ENCODE results near the gene USP16.
"Not testable (repeated sequence)": the region's sequence is repeated elsewhere in the genome, so short reads cannot be mapped to it uniquely, and the experiment has no call there.

Gene USP16

GRCh38 chr21:29007135-29007534, 17.3 kb upstream of the USP16 start:
- ChIA-PET CTCF (no interaction called here), POLR2A (interaction anchor here (2.5 to 3.0 kb wide), 2 partner anchors 15 to 18 kb away, joined by 10 to 11 read pairs; partner anchors contain the start of genes LTN1 and USP16)
- no peak for DNase-seq (ENCODE audit: extremely low spot score)
- TF ChIP-seq ZNF384 (IDR thresholded peaks at IDR 0.05) (no peak), FOXK2 (IDR thresholded peaks at IDR 0.05) (no peak), TARDBP (IDR thresholded peaks at IDR 0.05) (no peak)

DNA sequence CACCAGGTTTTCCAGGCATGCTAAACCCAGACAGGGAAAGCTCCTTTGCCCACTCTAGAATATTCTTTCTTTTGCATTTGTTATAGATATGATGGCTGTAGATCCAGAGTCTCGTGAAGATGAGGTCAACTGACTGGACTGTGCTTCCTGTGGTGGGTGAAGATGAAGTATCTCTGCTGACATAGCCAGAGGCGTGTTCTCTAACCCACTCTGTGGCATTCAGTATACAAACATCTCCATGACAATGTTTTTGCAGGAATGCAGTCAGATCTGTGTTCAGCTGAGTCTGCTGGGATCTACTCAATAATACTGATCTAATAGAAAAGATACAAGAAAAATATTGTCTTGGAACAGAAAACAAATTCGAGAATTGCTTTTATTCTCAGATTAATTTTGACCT, 16.7 kb upstream of the USP16 start:
- CTCF ChIA-PET = no interaction called here
- no peak for TF ChIP-seq SP1 (IDR thresholded peaks at IDR 0.05)
- TF ChIP-seq HDGF (IDR thresholded peaks at IDR 0.05; ENCODE audit: borderline replicate concordance) = no peak
- no peak for TF ChIP-seq PKNOX1 (IDR thresholded peaks at IDR 0.05)
- no peak for TF ChIP-seq FOXA1 (IDR thresholded peaks at IDR 0.05)
- no peak for TF ChIP-seq SUZ12 (IDR thresholded peaks at IDR 0.05)
- no peak for TF ChIP-seq LEF1 (IDR thresholded peaks at IDR 0.05; ENCODE audit: borderline replicate concordance)
- no peak for TF ChIP-seq L3MBTL2 (conservative IDR thresholded peaks at IDR 0.05)
- no peak for TF ChIP-seq FOXM1 (IDR thresholded peaks at IDR 0.05; ENCODE audit: borderline replicate concordance)
- no peak for TF ChIP-seq ZNF384 (IDR thresholded peaks at IDR 0.05)
- no peak for TF ChIP-seq BHLHE40 (IDR thresholded peaks at IDR 0.05; ENCODE audit: borderline replicate concordance)
- TF ChIP-seq NFRKB (IDR thresholded peaks at IDR 0.05) = no peak
- no peak for TF ChIP-seq FOXK2 (IDR thresholded peaks at IDR 0.05)
- no peak for TF ChIP-seq ELF4 (IDR thresholded peaks at IDR 0.05)
- TF ChIP-seq TARDBP (IDR thresholded peaks at IDR 0.05) = no peak
- TF ChIP-seq CTBP1 (IDR thresholded peaks at IDR 0.05; ENCODE audit: borderline replicate concordance) = no peak
- DNase-seq (ENCODE audit: extremely low spot score) = no peak
- POLR2A ChIA-PET = interaction anchor here (3.0 kb wide), 1 partner anchor 17 kb away, joined by 10 read pairs; the partner anchor contains the start of gene USP16

- no peak for DNase-seq (ENCODE audit: extremely low spot score)
- TF ChIP-seq ZNF384 (IDR thresholded peaks at IDR 0.05) (no peak), NFRKB (IDR thresholded peaks at IDR 0.05) (no peak), LEF1 (IDR thresholded peaks at IDR 0.05; ENCODE audit: borderline replicate concordance) (no peak), FOXK2 (IDR thresholded peaks at IDR 0.05) (no peak), ARNT (IDR thresholded peaks at IDR 0.05) (no peak), CTBP1 (IDR thresholded peaks at IDR 0.05; ENCODE audit: borderline replicate concordance) (no peak), HDGF (IDR thresholded peaks at IDR 0.05; ENCODE audit: borderline replicate concordance) (no peak), ELF4 (IDR thresholded peaks at IDR 0.05) (no peak), SUZ12 (IDR thresholded peaks at IDR 0.05) (no peak), L3MBTL2 (conservative IDR thresholded peaks at IDR 0.05) (no peak), TARDBP (IDR thresholded peaks at IDR 0.05) (no peak), SP1 (IDR thresholded peaks at IDR 0.05) (no peak), FOXA1 (IDR thresholded peaks at IDR 0.05) (no peak)
- ChIA-PET CTCF (no interaction called here), POLR2A (interaction anchor here (1.3 kb wide), 1 partner anchor 16 kb away, joined by 4 read pairs; the partner anchor contains the start of gene LTN1)
Observed at GRCh38 chr21:29008367-29008766, 16.1 kb upstream of the USP16 start.

- CTCF ChIA-PET; DNase-seq (ENCODE audit: extremely low spot score); POLR2A ChIA-PET: not testable (repeated sequence)
Observed at GRCh38 chr21:29011236-29011635, 13.2 kb upstream of the USP16 start.

GRCh38 chr21:29017639-29018237, 6.7 kb upstream of the USP16 start:
- CTCF ChIA-PET = no interaction called here

GRCh38 chr21:29018540-29018939, 5.9 kb upstream of the USP16 start:
- ChIA-PET POLR2A (interaction anchor here (1.2 to 3.6 kb wide), 4 partner anchors 13 to 54 kb away, joined by 6 to 65 read pairs (median 13); partner anchors contain the start of gene LTN1), CTCF (no interaction called here)
- DNase-seq (ENCODE audit: extremely low spot score) = no peak
- TF ChIP-seq L3MBTL2 (conservative IDR thresholded peaks at IDR 0.05) = no peak
- no peak for TF ChIP-seq PKNOX1 (IDR thresholded peaks at IDR 0.05)
- TF ChIP-seq FOXM1 (IDR thresholded peaks at IDR 0.05; ENCODE audit: borderline replicate concordance) = no peak
- TF ChIP-seq CTBP1 (IDR thresholded peaks at IDR 0.05; ENCODE audit: borderline replicate concordance) = no peak
- TF ChIP-seq ELF4 (IDR thresholded peaks at IDR 0.05) = no peak
- TF ChIP-seq FOXA1 (IDR thresholded peaks at IDR 0.05) = no peak
- TF ChIP-seq TARDBP (IDR thresholded peaks at IDR 0.05) = no peak
- no peak for TF ChIP-seq SP1 (IDR thresholded peaks at IDR 0.05)
- TF ChIP-seq BHLHE40 (IDR thresholded peaks at IDR 0.05; ENCODE audit: borderline replicate concordance) = no peak

More at GRCh38 chr21:29017639-29018237, 6.7 kb upstream of the USP16 start:
- no peak for DNase-seq (ENCODE audit: extremely low spot score)
- no peak for TF ChIP-seq HDGF (IDR thresholded peaks at IDR 0.05; ENCODE audit: borderline replicate concordance)
- TF ChIP-seq TARDBP (IDR thresholded peaks at IDR 0.05) = no peak
- TF ChIP-seq ZNF384 (IDR thresholded peaks at IDR 0.05) = no peak
- no peak for TF ChIP-seq SUZ12 (IDR thresholded peaks at IDR 0.05)
- TF ChIP-seq FOXA1 (IDR thresholded peaks at IDR 0.05) = no peak
- TF ChIP-seq CTBP1 (IDR thresholded peaks at IDR 0.05; ENCODE audit: borderline replicate concordance) = no peak
- TF ChIP-seq ELF4 (IDR thresholded peaks at IDR 0.05) = no peak
- TF ChIP-seq ARNT (IDR thresholded peaks at IDR 0.05) = no peak
- TF ChIP-seq FOXK2 (IDR thresholded peaks at IDR 0.05) = no peak
- TF ChIP-seq PKNOX1 (IDR thresholded peaks at IDR 0.05) = no peak
- TF ChIP-seq FOXM1 (IDR thresholded peaks at IDR 0.05; ENCODE audit: borderline replicate concordance) = no peak
- no peak for TF ChIP-seq L3MBTL2 (conservative IDR thresholded peaks at IDR 0.05)
- no peak for TF ChIP-seq LEF1 (IDR thresholded peaks at IDR 0.05; ENCODE audit: borderline replicate concordance)
- TF ChIP-seq NFRKB (IDR thresholded peaks at IDR 0.05) = no peak
- no peak for TF ChIP-seq SP1 (IDR thresholded peaks at IDR 0.05)
- no peak for TF ChIP-seq BHLHE40 (IDR thresholded peaks at IDR 0.05; ENCODE audit: borderline replicate concordance)
- POLR2A ChIA-PET = interaction anchor here (0.9 to 3.6 kb wide), 4 partner anchors 12 to 56 kb away, joined by 4 to 65 read pairs (median 13); partner anchors contain the start of genes CCT8 and LTN1

Data from HEK293T (cell line).